Erythroblast (primary cell): ENCODE results near the gene TGFBI.

Source experiments
- GATA1 ChIP-seq: IDR thresholded peaks from 2 replicates; pipeline ENCODE4 v1.6.1; 2011; ENCODE audit warnings: low read depth, mild to moderate bottlenecking, control low read depth, low read length, moderate library complexity
- POLR2A ChIP-seq: IDR thresholded peaks from 2 replicates; pipeline ENCODE4 v1.6.1; 2011; ENCODE audit warnings: mild to moderate bottlenecking, low read length

GRCh38 chr5:136052692-136053335, 24.0 kb downstream of the TGFBI start:
- TF ChIP-seq POLR2A (no peak), GATA1 (no peak)
